GM19043 (cell line): ENCODE data around the gene AHR.
"Not testable (repeated sequence)": the region's sequence is repeated elsewhere in the genome, so short reads cannot be mapped to it uniquely, and the experiment has no call there.

Source experiments
- ATAC-seq: cut with Tn5 transposase; IDR thresholded peaks from one replicate; pipeline ENCODE4 v1.9.1; 2021; ENCODE audit warnings: low read depth; ENCODE audit not compliant: unreplicated experiment

The AHR gene

DNA sequence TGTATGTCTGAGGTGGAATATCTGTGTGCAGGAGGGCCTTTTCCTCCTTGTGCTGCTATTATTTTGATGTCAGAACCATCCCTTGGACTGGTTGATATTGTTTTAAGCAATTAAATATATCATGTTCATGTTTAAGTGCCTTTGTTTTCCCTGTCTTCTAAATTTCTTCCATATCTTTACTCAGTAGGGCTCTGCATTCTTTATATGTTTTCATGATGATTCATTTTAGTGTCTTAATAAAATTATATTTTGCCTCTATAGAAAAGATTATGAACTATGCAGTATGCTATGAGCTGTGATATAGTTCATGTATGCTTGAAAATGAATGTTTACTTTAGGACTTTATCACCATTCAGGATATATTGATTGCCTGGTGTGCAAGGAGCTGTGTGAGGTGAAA lies 34.8 kb downstream of the AHR start:
- no peak for ATAC-seq

DNA sequence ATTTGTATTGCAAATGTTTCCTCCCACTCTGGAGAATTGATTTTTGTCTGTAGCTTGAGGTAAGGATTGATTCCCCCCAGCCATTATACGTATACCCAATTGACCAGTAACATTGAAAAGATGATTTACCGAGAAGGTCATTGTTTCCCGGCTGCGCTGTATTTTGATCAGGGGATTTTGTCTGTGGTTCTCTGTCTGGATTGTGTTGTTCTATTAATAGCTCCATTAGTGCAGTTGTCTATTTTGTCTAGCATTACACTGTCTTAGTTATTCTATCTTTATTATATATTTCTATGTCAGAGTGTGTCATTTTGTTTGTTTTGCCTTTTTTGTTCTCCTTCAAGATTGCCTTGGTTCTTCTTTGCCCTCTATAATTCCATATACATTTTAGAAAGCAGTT lies 37.7 kb downstream of the AHR start:
- no peak for ATAC-seq

- no peak for ATAC-seq
These were observed 40.7 kb downstream of the AHR start for GRCh38 chr7:17339139-17339538.

DNA sequence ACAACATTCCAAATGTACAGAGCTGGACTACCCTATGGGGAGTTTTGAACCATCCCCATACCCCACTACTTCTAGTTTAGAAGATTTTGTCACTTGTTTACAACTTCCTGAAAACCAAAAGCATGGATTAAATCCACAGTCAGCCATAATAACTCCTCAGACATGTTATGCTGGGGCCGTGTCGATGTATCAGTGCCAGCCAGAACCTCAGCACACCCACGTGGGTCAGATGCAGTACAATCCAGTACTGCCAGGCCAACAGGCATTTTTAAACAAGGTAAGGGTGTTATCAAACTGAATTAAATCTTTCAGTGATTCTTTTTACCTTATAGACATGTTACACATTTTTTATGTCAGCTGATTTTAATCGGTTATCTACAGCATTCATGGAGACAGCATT lies 41.5 kb downstream of the AHR start:
- no peak for ATAC-seq

- no peak for ATAC-seq
These were observed 42.2 kb downstream of the AHR start for GRCh38 chr7:17340655-17341054.

DNA sequence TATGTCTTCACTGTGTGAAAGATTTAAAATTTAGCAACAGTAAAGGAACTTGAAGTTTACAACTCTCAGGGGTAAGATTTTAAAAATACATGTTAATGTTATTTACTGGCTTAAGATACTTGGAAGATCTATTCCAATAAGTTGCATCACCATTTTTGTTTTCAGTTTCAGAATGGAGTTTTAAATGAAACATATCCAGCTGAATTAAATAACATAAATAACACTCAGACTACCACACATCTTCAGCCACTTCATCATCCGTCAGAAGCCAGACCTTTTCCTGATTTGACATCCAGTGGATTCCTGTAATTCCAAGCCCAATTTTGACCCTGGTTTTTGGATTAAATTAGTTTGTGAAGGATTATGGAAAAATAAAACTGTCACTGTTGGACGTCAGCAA lies 44.3 kb downstream of the AHR start:
- no peak for ATAC-seq

DNA sequence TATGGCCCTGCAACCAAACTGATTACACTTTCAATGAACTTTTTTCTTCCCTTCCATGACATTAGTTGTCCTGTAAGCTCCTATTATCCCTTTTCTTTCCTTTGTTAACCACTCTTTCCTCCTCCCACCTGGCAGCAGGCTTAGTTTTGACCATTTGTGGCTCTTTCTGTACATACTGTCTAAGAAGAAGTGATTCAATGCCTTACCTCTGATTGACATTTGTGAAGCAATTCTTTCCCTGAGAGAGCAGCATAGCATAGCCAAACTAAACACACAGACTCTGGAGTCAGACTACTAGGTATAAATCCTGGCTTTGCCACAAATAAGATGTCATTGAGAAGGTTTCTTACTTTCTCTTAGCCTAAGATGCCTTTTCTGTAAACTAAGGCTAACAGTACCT lies 48.9 kb downstream of the AHR start:
- ATAC-seq: no peak

- ATAC-seq: not testable (repeated sequence)
These were observed 50.5 kb downstream of the AHR start for GRCh38 chr7:17348932-17349331.

DNA sequence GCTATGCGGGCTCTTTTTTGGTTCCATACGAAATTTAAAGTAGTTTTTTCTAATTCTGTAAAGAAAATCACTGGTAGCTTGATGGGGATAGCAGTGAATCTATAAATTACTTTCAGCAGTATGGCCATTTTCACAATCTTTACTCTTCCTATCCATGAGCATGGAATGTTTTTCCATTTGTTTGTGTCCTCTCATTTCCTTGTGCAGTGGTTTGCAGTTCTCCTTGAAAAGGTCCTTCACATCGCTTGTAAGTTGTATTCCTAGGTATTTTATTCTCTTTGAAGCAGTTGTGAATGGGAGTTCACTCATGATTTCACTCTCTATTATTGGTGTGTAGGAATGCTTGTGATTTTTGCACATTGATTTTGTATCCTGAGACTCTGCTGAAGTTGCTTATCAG lies 51.9 kb downstream of the AHR start:
- not testable (repeated sequence) for ATAC-seq

DNA sequence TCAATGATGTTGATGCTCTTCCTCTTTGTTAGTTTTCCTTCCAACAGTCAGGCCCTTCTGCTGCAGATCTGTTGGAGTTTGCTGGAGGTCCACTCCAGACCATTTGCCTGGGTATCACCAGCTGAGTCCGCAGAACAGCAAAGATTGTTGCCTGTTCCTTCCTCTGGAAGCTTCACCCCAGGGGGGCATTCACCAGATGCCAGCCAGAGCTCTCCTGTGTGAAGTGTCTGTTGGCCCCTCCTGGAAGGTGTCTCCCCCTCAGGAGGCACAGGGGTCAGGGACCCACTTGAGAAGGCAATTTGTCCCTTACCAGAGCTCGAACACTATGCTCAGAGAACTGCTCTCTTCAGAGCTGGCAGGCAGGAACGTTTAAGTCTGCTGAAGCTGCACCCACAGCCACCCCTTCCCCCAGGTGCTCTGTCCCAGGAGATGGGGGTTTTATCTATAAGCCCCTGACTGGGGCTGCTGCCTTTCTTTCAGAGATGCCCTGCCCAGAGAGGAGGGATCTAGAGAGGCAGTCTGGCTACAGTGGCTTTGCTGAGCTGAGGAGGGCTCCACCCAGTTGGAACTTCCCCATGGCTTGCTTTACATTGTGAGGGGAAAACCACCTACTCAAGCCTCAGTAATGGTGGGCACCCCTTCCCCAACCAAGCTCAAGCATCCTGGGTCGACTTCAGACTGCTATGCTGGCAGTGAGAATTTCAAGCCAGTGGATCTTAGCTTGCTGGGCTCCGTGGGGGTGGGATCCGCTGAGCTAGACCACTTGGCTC lies 55.4 kb downstream of the AHR start:
- not testable (repeated sequence) for ATAC-seq

DNA sequence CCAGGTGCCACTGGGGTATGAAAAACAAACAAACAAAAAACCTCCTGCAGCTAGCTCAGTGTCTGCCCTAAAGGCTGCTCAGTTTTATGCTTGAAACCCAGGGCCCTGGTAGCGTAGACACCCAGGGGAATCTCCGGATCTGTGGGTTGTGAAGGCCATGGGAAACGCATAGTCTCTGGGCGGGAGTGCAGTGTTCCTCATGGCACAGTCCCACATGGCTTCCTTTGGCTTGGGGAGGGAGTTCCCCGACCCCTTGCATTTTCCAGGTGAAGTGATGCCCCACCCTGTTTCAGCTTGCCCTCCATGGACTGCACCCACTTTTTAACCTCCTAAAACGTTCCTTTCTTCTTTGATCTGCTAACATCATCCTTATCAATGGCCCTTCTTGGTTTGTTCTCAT lies 56.0 kb downstream of the AHR start:
- ATAC-seq: no peak

DNA sequence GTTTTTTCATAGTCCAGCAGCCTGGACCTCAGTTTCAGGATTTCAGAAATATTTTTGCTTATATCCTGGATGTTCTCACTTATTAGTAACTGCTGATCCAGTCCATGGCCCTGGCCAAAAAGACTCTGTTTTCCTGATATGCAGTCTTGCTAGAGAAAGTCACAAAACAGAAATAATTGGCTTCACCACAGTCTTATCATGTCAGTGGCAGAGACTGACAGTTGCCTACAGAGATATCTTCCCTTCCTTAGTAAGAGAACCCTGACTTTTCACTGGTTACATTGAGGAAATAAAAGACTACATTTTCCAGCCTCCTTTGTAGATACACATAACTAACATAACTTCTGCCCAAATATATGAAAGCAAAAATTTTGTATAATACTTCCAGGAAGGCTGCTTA lies 56.6 kb downstream of the AHR start:
- no peak for ATAC-seq

GRCh38 chr7:17357952-17358351 lies 59.5 kb downstream of the AHR start:
- ATAC-seq: no peak

- no peak for ATAC-seq
These were observed 61.2 kb downstream of the AHR start for GRCh38 chr7:17359610-17360009.

- no peak for ATAC-seq
These were observed 64.1 kb downstream of the AHR start for GRCh38 chr7:17362439-17363105.

DNA sequence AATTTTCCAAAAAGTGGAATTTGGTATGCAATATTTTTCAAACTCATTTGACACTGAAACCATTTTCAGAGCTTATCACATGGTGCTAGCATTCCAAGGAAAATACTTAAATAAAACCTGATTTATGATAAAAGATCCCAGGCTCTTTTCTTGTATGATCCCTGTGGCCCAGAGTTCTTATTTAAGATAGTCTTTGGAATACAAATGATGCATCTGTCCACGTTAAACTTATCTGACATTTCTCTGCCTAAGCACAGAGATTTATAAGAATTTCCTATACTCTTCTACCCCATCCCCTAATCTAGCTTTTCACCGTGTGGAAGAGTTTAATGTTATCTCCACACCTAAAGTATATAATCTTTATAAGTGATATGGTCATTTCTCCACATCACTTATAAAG lies 66.2 kb downstream of the AHR start:
- ATAC-seq: no peak

DNA sequence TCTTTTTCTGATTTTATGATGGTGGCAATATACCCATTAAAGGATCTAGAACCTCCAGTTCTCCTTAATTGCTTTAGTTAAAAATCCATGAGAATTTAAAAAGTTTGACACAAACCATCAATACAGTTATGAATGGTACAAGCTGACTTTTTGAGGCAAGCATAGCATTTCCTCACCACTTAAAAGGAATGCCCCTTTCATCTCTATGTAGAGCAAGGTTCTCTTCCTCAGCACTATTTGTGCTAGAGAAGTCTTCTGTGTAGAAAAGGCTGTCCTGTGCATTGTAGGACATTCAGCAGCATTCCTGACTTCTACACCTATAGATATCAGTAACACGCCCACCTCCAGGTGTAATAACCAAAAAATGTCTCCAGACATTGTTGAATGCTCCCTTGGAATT lies 67.3 kb downstream of the AHR start:
- no peak for ATAC-seq

- no peak for ATAC-seq
These were observed 69.0 kb downstream of the AHR start for GRCh38 chr7:17367502-17367901.

DNA sequence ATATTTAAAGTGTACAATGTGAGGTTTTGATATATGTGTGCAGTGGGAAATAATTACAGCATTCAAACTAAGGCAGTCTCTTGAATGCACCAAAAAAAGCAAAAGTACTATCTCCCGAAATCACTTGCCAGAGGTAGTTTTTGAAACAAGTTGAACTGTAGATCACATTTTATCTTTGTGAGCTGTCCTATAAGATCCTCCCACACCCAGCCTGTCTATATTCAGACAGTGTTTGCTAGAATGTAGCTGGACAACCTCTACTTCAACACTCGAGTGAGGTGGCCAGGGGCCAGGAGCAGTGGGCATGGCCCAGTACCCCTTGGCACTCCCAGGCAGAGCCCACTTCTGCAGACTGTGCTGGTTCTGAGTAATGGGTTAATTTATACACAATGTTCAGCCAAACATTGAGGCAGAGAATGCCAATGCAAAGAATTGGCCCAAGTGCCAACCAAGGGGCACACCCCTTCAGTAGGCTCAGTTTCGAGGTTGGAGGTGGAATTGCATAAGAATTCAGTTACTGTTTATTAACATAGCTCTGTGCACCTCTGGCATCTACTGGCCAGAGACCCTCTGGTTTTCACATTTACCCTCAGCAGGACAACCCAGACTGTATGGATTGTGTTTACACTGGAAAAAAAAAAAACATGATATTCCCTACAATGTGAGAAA lies 70.5 kb downstream of the AHR start:
- ATAC-seq: no peak

DNA sequence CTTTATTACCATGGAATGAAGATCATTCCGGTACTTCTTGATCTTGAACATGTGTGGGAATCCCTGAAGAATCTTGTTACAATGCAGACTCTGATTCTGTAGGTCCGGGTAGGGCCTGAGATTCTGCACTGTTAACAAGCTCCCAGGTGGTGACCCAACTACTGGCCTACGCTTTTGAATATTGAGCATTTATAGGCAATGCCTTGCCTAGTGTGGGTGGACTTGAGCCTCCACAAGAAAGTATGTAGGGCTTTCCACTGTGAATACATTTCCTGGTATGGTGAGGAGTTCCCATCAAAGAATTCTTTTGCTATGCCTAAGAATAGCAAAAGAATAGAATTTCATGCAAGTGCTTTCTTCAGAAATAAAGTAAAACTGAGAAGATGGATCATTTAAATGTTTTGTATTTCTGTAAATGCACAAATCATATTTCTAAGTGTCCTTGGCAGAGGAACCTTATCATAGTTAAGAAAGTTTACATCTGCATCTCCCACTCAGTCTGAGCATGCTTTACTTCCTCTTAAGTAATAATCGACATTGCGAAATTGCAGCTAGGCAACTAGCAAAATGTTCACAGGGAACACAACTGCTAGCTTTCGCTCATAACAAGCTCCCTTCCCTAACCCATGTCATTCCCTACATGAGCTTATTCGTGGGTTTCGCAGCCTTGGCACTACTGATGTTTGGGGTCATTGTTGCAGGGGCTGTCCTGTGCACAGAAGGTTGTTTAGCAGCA lies 71.4 kb downstream of the AHR start:
- ATAC-seq: no peak

DNA sequence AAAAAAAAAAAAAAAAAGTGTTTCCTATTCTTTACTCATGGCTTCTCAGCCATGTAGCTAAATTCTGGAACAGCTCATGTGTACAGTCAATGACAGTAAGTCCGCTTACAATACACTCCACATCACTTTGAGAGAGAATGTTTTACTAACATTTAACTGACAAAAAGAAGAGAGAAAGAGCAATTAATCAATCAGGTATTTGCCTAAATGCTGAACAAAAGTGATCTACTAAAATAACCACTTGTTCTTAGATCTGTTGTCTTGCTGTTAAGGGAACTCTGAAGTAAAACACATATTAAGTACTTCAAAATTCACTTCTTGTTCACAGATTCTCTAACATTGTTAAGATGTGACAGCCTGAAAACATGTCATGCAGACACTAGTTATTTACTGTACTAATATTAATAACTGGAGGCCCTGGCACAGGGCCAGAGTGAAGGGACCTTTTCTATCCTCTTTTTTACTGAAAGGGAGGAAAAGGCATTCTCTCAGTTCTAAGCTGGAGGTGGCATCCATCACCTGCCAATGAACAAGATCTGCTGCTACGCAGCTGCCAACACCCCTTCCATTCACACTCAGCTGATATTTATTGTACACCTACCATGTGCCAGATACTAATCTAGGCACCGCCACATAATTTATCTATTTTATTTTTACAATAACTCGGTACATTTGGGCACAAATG lies 72.6 kb downstream of the AHR start:
- ATAC-seq: no peak
